ENCODE data around the gene UGP2.

The UGP2 gene

DNA sequence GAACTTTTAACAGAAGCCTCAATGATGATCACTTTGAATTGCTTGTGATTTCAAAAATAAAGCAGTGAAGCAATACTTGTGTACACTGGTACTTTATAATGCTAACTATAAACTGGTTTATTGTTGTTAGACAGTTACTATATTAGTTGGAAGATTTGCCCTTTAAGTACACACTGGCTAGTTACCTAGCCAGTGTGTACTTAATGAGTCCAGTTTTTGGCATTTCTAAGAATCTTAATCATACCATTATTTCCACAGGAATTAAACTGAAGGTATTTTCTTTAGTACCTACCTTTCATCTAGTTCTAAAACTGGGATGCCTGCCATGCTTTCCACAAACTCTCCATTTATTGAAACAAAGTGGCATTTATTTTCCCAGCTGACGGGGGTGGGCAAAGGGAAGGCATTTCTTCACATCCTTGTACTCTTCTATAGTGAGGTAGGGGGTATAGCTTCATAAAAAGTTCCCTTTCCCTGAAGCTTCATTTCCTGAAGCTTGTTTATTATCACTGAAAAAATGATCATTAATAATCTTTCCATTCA, 49.9 kb downstream of the UGP2 start:
- TF ChIP-seq, protein P1, sequence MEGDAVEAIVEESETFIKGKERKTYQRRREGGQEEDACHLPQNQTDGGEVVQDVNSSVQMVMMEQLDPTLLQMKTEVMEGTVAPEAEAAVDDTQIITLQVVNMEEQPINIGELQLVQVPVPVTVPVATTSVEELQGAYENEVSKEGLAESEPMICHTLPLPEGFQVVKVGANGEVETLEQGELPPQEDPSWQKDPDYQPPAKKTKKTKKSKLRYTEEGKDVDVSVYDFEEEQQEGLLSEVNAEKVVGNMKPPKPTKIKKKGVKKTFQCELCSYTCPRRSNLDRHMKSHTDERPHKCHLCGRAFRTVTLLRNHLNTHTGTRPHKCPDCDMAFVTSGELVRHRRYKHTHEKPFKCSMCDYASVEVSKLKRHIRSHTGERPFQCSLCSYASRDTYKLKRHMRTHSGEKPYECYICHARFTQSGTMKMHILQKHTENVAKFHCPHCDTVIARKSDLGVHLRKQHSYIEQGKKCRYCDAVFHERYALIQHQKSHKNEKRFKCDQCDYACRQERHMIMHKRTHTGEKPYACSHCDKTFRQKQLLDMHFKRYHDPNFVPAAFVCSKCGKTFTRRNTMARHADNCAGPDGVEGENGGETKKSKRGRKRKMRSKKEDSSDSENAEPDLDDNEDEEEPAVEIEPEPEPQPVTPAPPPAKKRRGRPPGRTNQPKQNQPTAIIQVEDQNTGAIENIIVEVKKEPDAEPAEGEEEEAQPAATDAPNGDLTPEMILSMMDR (IDR thresholded peaks at IDR 0.05; ENCODE audit: insufficient read depth, missing control alignments): no peak
- no peak for FAIRE-seq
- DNase-seq (ENCODE audit: insufficient read length, low spot score): no peak

DNA sequence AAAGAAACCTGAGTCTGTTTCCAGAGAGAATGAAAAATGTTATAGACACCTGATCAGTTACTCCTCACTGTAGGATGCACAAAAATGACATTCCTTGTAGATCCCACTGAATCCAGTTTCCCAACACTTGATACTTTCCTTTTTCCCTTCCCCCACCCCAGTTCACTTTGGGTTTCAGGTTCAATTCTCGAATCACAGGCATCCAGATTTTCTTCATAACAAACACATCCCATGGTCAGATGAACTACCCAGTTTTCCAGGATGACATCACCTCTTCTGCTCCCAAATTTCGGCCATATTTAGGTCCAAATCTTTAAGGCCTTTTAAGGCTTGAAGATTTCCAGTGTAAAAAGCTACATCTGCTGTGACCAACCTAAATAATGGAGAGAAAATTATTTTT, 51.5 kb downstream of the UGP2 start:
- TF ChIP-seq, protein P1 (IDR thresholded peaks at IDR 0.05; ENCODE audit: insufficient read depth, missing control alignments): no peak
- FAIRE-seq: no peak
- no peak for DNase-seq (ENCODE audit: insufficient read length, low spot score)

DNA sequence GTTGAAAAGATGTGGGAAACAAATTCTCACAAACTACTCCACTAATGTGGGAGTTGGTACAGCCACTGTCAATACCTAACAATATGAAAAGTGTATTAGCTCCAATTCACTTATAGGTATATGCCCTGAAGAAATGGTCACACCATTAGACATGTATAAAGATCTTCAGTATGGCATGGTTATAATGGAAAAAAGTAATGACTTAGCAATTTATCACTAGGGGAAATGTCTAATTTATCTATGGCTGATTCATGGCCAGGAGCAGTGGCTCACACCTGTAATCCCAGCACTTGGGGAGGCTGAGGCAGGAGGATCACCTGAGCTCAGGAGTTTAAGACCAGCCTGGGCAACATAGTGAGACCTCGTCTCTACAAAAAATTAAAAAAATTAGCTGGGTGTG, 52.5 kb downstream of the UGP2 start:
- FAIRE-seq (no peak), DNase-seq (ENCODE audit: insufficient read length, low spot score) (no peak)
- TF ChIP-seq, protein P1 (IDR thresholded peaks at IDR 0.05; ENCODE audit: insufficient read depth, missing control alignments): no peak

DNA sequence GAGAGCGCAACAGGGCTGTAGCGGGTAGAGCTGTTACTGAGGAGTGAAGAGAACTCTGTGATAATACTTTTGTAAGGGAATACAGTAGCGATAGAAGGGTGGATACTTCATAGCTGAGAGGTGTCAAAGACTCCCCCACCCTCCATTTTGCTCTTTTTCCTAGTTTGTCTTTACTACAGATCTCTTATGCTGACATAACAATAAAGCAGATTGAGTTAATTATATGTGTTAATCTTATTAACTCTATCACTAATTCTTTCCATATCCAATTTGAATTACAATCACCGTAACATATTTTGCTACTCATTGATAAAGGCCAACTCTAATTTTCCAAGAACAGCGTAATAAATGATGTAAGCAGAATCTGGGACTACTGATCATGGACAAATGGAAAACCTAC, 57.1 kb downstream of the UGP2 start:
- TF ChIP-seq, protein P1 (IDR thresholded peaks at IDR 0.05; ENCODE audit: insufficient read depth, missing control alignments): no peak
- FAIRE-seq: peak; percentile 35
- DNase-seq (ENCODE audit: insufficient read length, low spot score): no peak

DNA sequence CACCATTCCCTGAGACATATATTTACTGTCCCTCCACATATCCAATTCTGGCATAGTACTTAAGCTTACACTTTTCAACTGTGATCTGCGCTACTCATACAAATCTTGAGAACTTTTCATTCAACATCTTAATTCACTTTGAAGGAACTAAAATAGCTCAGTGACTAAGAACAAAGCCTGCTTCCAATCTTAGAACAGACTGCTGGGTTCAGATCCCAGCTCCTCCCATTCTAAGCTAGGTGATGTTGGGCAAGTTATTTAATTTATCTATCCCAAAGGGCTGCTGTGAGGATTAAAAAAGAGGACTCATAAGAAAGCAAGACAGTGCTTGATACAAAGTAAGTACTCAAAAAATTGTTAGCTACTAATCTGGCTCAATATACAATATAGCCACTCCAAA, 57.9 kb downstream of the UGP2 start:
- TF ChIP-seq, protein P1 (IDR thresholded peaks at IDR 0.05; ENCODE audit: insufficient read depth, missing control alignments): no peak
- no peak for FAIRE-seq
- no peak for DNase-seq (ENCODE audit: insufficient read length, low spot score)

DNA sequence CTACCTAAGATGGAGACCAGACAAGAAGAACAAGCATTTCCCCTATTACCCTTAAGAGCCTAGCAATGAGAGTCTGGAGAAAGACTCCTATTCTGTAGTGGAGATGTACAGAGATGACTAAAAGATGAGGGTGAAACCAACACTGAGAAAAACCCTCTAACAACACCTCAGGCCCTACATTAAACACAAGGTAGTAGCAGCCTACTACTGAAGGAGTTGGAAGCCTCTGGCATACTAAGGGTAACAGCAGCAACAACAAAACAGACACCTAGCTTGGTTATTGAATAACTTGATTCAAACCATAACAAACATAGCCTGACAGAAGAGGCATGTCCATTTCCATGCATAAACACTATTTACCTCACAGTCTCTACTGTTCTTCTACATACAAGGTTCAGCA, 60.5 kb downstream of the UGP2 start:
- DNase-seq (ENCODE audit: insufficient read length, low spot score): no peak
- no peak for FAIRE-seq
- TF ChIP-seq, protein P1 (IDR thresholded peaks at IDR 0.05; ENCODE audit: insufficient read depth, missing control alignments): no peak

DNA sequence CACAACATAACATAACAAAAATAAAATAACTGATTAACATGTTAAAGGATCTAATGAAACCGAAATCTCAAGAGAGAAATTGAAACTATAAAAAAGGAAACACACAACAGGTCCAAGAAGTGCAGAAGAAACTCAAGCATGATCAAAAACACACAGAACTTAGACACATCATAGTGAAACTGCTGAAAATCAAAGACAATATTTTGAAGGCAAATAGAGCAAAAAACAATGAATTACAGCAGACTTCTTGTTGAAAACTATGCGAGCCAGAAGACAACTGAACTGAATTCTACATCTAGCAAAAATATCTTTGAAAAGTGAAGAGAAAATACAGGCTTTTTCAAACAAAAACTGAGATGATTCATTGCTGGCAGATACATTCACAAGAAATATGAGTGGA, 61.3 kb downstream of the UGP2 start:
- FAIRE-seq (no peak), DNase-seq (ENCODE audit: insufficient read length, low spot score) (no peak)
- TF ChIP-seq, protein P1 (IDR thresholded peaks at IDR 0.05; ENCODE audit: insufficient read depth, missing control alignments): no peak
